Activated T-cell treated with anti-CD3 and anti-CD28 coated beads for 48 hours (primary cell): Measurements from ENCODE around the gene KLK11.
"Not testable (repeated sequence)": the region's sequence is repeated elsewhere in the genome, so short reads cannot be mapped to it uniquely, and the experiment has no call there.

Experiments used
- DNase-seq: peaks from one replicate; pipeline ENCODE4 v3.0.0-alpha.2; 2020; ENCODE audit warnings: low read depth

Gene KLK11

DNA sequence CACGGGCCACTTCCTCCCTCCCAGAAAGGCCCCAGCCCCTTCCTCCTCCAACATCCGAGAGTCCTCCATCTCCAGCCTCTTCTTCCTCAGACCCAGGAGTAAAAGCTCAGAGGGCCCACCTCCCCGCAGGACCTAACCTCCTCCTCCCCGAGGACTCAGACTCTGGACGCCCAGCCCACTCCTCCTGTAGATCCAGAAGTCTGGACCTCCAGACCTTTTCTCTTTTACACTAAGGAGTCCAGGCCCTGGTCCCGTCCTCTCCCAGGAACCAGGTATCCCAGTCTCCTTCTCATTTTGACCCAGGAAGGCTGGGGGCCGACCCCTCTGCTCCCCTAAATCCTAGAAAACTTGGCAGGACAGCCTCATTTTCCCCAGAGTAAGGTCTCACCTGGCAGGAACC, 23.1 kb downstream of the KLK11 start:
- no peak for DNase-seq

DNA sequence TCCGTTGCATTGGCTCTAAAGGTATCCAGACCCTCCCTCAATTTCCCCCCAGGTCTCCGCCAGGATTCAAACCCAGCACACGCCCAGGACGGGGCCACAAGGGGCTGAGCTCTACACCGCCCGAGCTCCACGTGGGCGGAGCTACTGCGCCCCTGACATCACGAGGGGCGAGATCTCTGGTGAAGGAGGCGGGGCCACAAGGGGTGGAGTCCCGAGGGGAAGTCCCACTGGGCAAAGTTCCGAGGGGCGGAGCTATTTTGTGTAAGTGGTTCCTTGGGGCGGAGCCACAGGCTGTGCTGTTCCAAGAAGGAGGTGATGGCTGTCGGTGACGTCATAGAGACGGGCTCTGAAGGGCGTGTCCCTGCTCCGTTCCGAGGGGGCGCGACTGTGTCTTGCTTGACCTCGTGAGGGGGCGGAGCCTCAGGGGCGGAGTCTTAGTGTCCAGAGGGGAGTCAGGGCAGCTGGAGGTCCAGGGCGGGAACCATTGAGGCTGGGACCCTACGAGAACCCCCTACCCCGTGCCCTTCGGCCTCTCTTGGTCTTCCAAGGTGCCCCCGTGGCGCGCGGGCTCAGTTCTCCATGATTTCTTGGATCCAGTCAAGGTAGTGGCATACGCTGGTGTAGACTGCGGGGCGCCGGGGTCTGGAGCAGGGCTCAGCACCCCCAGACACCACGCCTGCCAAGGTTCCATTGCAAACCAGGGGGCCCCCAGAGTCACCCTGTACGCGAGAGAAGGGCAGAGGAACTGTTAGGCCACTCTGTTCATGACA, 23.7 kb downstream of the KLK11 start:
- peak; percentile 25 for DNase-seq

DNA sequence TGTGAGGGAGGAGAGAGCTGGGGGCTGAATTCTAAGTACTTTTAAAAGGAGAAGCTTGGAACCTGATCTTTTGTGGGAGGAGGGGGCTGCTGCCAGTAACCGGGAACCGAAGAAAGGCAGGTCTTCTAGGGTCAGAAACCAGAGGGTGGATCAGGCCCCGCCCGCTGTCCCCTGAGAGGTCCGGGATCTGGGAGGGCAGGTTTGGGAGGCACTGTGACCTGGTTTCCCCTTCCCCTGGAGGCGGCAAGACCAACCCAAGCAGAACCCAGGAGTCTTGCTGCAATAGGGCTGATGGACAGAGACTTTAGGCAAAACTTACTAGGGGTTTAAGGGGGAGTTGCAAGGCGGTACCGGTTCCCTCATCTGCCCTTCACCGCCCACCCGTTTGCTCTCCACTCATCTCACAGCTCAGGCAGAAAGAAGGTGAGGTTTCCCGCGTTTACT, 24.3 kb downstream of the KLK11 start:
- no peak for DNase-seq

DNA sequence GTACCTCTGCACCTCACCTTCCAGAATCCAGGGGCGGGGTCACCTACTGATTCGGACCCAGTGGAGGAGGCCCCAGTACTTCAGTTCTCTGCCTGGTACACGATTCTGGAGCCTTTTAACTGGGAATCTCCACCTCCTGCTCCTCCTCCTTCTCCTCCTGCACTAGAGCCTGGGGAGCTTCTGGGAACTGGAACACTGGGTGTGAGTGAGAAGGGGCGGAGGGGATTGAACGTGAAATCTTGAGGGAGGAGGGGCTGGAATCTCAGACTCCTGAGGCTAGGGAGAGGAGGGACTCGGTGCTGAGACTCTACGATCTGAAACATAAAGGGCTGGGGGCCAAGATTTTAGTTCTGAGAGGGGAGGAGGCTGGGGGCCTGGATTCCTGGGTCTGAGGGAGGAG, 24.9 kb downstream of the KLK11 start, which contains the start of gene KLK8:
Gene KLK8, minus strand, starts transcription at position 90 of the 400 bp plus-strand sequence. CDS start 437 bp downstream, outside the sequence.
- no peak for DNase-seq

DNA sequence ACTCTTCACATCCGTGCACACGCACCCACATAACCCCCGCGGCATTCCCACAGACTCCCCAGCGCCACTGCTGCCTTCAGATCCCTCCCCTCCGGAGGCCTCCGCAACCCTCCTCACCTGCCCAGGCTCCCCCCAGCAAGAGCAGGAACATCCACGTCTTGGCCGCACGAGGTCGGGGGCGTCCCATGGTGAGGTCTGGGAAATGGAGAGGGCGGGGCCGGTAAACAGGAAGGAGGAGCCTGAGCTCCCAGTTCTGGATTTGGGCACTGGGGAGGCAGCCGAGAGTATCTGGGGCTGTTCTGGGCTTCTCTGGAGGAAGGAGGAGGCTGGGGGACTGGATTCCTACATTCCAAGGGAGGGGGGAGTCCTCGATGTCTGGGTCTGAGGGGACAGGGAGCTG, 25.4 kb downstream of the KLK11 start:
- no peak for DNase-seq

DNA sequence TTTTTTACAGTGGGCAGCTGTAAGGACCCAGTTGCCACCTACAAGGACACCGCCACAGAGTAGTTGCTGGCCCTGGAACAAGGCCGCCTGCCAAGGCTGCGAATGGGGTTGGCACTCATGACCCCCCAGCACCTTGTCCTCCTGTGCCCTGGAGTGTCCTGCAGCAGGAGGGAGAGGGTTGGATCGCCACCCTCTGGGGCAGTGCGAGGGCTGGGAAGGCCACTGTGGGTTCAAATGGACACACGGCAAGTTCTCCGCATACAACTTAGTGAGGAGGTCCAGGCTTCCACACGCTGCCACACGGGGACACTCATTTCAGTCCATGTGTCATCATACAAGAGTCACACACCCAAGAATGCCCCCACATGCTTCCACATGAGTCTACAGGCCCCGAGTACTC, 26.0 kb downstream of the KLK11 start:
- DNase-seq, result no peak

DNA sequence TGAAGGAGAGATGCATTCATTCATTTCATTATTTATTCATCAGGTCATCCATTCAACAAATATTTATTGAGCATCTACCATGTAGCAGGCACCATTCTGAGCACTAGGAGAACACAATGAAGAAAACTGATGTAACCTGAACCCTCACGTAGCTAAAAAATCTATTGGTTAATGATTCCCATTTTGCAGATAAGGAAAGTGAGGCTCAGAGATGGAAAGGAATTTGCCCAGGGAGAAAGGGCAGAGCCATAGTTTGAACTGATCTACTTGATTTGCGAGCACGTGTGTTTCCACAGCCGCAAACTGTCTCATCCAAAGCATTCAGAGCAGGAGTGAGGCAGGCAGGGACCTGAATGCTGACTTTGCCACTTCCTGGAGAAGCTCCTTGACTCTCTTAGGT, 27.7 kb downstream of the KLK11 start:
- DNase-seq, result no peak

DNA sequence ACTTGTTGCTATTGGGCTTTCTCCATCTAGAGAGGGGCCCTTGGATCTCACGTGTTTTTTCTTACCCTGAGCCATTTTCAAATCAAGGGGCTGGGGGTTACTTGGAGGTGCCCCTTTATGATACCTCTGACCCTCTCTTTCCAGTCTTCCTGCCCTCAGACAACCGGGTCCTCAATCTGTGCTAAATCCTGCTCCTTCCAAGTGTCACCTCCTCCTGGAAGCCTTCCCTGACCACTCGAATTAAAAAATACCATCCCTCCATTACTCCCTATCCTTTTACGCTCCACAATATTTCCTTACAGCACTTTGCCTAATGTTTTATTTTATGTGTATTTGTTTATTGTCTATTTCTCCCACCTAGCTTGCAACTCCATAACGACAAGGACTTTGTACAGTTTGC, 28.4 kb downstream of the KLK11 start:
- DNase-seq, result no peak

DNA sequence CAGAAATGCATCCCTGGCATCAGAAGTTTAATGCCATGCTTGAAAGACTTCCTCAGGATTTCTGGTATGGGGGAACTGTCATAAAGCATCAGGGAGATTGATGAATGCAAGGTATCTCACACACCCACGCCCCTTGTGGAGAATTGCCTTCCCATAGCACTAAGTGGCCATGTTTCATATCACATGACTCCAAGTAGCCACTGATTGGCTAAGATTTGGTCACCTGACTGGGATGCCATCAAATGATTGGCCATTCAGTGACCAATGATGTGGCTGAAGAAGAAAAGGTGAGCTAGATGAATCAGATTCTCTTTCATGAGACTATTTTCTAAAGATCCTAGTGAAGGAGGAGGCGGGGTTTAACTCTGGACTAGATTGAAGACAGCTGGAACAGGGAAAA, 32.3 kb downstream of the KLK11 start:
- no peak for DNase-seq

DNA sequence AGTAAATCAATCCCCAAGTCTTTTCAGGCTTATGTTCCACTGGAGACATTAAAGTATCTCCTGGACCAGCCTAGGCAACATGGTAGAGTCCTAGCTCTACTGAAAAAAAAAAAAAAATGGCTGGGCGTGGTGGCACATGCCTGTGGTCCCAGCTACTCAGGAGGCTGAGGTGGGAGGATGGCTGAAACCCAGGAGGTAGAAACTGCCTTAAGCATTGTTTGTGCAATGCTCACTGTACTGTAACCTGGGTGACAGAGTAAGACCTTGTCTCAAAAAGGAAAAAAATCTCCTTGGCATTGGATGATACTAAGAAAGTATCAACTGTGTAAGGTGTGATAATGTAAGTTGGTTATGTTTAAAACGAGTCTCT, 33.8 kb downstream of the KLK11 start:
- DNase-seq, result no peak

DNA sequence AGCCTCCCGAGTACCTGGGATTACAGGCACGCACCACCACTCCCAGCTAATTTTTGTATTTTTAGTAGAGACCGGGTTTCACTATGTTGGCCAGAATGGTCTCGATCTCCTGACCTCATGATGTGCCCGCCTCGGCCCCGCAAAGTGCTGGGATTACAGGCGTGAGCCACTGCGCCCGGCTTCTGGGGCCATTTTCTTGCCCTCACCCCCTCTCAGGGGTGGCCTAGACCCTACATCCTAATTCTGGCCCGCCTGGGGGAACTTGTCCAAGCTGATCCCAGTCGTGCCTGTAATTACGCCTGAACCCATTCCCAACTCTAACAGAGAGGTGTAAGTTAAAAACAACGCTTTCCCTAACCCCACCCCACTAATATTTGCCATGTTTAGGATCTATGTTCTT, 42.0 kb downstream of the KLK11 start:
- DNase-seq, result not testable (repeated sequence)

DNA sequence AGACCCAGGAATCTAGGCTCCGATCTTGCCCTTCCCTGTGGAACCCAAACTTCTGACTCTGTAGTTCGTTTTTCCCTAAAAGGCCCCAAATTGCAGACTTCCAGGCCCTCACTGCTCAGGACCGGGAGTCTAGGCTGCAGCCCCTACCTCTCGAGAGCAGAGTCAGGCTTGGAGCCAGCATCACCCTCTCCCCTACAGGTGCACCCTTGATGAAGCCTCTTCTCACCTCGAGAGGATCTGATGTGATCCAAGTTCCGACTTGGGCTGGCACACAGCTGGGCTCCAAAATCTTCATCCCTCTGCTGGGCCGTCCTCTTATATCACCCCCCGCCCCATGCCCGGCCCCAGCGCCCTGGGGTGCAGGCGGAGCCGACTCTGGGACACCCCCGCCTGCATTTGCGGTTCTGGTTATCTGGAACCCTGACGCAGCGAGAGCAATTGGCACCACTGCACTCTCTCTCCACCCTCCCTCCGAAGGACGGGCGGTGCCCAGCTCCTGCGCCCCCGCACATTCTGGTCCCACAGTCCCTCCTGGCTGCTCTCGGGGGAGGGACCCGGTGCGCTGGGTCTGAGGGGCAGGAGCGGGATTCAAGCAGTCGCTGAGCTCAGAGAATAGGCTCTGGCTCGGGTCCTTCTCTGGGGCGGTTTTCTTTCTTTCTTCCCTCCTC, 42.7 kb downstream of the KLK11 start, which contains the start of gene KLK7:
Gene KLK7, minus strand, starts transcription at position 293 of the 668 bp plus-strand sequence. CDS start 1,518 bp downstream, outside the sequence.
- no peak for DNase-seq

DNA sequence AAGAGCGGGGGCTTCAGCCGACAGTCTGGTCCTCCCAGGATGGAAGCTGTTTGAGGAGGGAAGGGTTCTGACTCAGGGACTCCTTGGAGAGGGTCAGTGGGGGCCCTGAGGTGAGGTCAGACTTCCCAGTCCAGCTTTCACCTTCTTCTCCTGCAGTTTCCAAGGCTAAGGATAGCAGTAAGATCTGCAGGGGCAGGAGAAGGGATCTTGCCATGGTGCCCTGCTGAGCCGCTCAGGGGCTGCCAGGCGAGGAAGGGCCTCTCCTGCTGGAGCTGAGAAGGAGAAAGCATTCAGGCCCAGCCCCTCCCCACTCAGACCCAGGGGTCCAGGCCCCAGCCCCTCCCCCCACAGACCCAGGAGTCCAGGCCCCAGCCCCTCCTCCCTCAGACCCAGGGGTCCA, 44.2 kb downstream of the KLK11 start:
- no peak for DNase-seq

DNA sequence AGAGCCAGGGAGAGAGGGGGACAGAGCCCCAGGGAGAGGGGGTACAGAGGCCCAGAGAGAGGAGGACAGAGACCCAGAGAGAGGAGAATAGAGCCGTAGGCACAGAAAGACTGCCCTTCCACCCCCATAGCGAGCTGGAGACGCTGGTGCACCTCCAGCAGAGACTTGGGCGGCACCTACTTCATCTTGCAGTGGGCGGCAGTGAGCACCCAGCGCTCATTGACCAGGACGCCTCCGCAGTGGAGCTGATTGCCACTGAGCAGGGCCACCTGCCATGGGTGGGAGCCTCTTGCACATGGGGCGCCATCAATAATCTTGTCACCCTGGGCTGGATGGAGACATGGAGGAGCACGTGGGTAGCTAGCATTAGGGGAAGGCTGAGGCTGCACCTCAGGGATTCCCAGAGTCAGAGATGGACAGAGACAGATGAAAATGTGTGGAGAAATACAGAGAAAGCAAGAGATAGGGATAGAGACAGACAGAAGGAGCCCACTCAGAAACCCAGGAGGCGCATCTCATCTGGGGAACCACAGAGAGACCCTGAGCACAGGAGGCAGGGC, 44.7 kb downstream of the KLK11 start:
- DNase-seq, result no peak

DNA sequence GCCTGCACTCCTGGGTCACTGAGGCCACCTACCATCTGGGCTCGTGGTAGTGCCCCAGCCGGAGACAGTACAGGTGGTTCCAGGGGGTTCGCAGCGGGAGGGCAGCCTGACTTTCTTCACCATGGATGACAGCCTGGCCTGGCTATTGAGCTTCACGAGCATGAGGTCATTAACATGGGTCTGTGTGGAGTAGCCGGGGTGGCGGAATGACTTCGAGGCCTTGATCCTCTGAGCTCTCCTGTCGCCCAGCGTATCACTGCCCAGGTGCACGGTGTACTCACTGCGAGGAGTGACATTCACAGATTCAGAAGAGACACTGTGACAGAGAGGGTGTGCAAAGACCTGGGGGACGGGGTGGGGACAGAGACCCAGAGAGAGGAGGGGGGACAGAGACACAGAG, 46.2 kb downstream of the KLK11 start:
- no peak for DNase-seq

DNA sequence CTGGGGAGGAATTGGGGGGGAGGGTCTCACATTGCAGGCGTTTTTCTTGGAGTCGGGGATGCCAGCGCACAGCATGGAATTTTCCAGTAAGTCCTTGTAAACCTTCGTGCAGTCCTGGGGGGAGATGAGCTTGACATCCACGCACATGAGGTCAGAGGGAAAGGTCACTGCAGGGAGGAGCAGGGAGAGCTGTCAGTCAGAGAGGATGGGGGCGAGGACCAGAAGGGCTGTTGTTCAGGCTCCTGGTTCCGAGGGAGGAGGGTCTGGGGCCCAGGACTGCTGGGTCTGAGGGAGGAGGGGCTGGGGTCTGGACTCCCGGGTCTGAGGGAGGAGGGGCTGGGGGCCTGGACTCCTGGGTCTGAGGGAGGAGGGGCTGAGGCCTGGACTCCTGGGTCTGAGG, 46.7 kb downstream of the KLK11 start:
- no peak for DNase-seq

DNA sequence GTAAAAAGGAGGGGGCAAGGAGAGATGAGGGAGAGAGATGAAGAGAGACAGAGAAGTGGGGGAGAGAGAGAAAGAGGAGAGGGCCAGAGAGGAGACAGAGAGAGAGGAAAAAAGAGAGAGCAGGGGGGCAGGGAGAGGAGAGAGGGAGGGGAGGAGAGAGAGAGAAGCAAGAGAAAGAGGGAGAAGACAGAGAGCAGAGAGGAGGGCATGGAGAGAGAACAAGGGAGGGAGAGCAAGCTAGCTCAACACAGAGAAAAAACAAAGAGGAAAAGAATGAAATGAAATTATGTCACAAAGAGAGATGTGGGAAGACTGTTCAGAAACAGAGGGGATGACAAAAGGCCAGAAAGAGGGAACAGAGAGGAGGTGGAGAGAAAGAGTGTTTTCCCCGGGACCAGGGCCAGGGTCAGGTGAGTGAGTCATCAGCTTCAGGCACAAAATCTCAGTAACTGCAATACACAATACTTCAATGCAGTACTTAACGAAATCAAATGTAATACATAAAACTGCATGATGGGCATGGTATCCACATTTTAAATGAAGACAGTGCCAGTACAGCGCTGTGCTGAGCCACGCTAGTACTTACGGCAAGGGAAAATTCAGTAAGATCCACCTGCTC, 47.5 kb downstream of the KLK11 start:
- DNase-seq, result no peak

DNA sequence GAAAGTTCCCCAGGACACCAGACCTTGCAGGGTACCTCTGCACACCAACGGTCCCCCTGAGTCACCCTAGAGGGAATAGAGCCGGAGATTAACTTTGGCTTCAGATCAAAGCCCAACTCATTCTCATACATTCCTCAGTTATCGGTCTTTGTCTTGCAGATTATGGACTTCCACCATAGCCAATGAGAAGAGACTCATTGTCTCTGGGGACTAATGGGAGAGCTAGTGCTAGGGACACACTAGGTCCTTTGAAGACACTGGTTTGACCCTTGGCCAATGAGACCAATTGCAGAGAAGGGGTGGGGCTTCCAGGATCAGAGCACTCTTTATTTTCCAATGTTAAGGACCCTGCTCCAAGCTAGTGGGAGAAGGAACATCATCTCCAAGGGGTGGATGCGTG, 48.8 kb downstream of the KLK11 start:
- no peak for DNase-seq

DNA sequence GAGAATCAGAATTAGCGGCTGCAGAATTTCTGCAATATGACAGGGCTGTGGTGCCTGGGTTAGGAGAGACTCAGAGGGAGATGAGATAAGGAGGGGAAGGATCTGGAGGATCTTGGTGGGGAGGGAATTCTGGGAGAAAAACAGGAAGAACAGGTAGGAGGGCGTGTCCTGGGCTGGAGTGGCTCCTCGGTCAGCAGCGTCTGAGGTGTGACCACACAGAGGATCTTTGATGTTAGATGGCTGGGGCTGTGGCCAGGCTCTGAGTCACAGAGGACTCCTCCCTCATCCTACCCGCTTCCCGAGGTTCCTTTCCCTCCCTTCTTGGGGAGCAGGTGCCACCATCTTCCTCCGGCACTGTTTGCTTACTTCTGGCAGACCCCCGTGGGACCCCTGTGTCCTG, 50.6 kb downstream of the KLK11 start:
- no peak for DNase-seq

DNA sequence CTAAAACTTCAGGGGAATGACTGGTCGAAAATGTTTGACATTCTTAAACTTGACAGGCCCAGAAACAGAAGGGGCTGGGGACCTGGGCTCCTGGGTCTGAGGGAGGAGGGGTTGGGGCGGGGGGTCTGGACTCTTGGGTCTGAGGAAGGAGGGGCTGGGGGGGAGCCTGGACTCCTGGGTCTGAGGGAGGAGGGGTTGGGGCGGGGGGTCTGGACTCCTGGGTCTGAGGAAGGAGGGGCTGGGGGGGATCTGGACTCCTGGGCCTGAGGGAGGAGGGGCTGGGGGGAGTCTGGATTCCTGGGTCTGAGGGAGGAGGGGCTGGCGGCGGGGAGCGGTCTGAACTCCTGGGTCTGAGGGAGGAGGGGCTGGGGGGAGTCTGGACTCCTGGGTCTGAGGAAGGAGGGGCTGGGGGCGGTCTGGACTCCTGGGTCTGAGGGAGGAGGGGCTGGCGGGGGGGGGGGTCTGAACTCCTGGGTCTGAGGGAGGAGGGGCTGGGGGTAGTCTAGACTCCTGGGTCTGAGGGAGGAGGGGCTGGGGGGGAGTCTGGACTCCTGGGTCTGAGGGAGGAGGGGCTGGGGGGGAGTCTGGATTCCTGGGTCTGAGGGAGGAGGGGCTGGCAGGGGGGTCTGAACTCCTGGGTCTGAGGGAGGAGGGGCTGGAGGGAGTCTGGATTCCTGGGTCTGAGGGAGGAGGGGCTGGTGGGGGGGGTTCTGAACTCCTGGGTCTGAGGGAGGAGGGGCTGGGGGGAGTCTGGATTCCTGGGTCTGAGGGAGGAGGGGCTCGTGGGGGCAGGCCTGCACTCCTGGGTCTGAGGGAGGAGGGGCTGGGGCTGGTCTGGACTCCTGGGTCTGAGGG, 51.5 kb downstream of the KLK11 start:
- no peak for DNase-seq

DNA sequence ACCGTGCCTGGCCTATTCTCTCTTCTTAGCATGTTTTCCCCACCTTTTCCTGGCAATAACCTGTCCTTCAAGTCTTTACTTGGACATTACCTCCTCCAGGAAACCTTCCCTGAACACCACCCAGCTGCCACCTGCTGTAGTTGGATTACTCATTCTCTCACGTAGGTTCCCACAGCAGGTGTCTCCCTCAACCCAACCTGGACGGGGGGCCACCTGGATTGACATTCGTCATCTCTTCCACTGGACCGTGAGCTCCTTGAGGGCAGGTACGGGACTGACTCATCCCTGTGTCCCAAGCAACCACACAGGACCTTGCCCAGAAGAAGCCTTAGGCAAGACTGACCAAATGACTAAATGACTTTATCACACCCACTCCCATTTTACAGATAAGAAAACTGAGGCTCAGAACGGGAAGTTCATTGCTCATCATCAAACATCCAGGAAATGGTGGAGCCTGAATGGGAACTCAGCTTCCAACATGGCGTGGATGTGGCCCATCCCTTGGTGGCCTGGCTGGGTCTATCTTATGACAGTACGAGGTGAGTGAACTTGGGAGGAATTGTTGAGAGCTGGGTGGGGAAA, 53.5 kb downstream of the KLK11 start:
- no peak for DNase-seq
